Loucy (cell line): ENCODE measurements around the gene CIB2.
A peak's percentile ranks its signal among the peaks of the same experiment; 100 is the strongest.

Experiments
- H2AFZ ChIP-seq: fragments of 200-600 bp; sonication (generic); 2 replicates; pipeline ENCODE4 v1.6.0; 2016; ENCODE audit warnings: antibody characterized with exemption, mild to moderate bottlenecking, low read length, moderate library complexity
- H3F3A ChIP-seq: fragments of 200-600 bp; 2 replicates; pipeline ENCODE4 v1.6.0; 2016; ENCODE audit warnings: antibody characterized with exemption, low read depth, mild to moderate bottlenecking
- H3K27me3 ChIP-seq: fragments of 200-600 bp; sonication (generic); 2 replicates; pipeline ENCODE4 v1.6.1; 2014; ENCODE audit warnings: low read length, mild to moderate bottlenecking; ENCODE audit not compliant: insufficient read depth, poor library complexity, severe bottlenecking
- H3K36me3 ChIP-seq: fragments of 200-600 bp; sonication (generic); 2 replicates; pipeline ENCODE4 v1.6.1; 2016; ENCODE audit warnings: low read length; ENCODE audit not compliant: insufficient read depth
- H3K4me1 ChIP-seq: fragments of 200-600 bp; sonication (generic); 2 replicates; pipeline ENCODE4 v1.5.1; 2014; ENCODE audit warnings: low read length, mild to moderate bottlenecking; ENCODE audit not compliant: insufficient read depth, poor library complexity, severe bottlenecking
- H3K4me2 ChIP-seq: fragments of 200-600 bp; sonication (generic); 2 replicates; pipeline ENCODE4 v1.6.0; 2014; ENCODE audit warnings: antibody characterized with exemption, low read length, low read depth, mild to moderate bottlenecking; ENCODE audit not compliant: poor library complexity, severe bottlenecking
- H3K4me3 ChIP-seq: fragments of 200-600 bp; sonication (generic); 2 replicates; pipeline ENCODE4 v1.5.1; 2014; ENCODE audit warnings: low read length, mild to moderate bottlenecking, mixed read lengths; ENCODE audit not compliant: poor library complexity, severe bottlenecking
- H3K79me2 ChIP-seq: fragments of 200-600 bp; sonication (generic); 2 replicates; pipeline ENCODE4 v1.6.1; 2014; ENCODE audit warnings: low read length; ENCODE audit not compliant: insufficient read depth
- H3K9ac ChIP-seq: fragments of 200-600 bp; sonication (generic); 2 replicates; pipeline ENCODE4 v1.6.0; 2014; ENCODE audit warnings: mild to moderate bottlenecking, low read depth, low read length, moderate library complexity; ENCODE audit not compliant: poor library complexity, severe bottlenecking
- H3K9me2 ChIP-seq: fragments of 200-600 bp; sonication (generic); replicated peaks from 2 replicates; pipeline ENCODE4 v1.6.1; 2016; ENCODE audit warnings: low read depth, low read length, mixed read lengths
- H3K9me3 ChIP-seq: fragments of 200-600 bp; sonication (generic); 2 replicates; pipeline ENCODE4 v1.6.1; 2014; ENCODE audit warnings: mild to moderate bottlenecking, antibody characterized with exemption, low read length, low read depth; ENCODE audit not compliant: insufficient read depth
- H4K20me1 ChIP-seq: fragments of 200-600 bp; sonication (generic); 2 replicates; pipeline ENCODE4 v1.6.0; 2014; ENCODE audit warnings: antibody characterized with exemption, low read length, mild to moderate bottlenecking; ENCODE audit not compliant: insufficient read depth, poor library complexity, severe bottlenecking
- CTCF ChIP-seq: fragments of 200-600 bp; sonication (generic); conservative IDR thresholded peaks from 2 replicates; pipeline ENCODE4 v1.5.1; 2014; ENCODE audit warnings: mild to moderate bottlenecking, antibody characterized with exemption, low read length
- EZH2phosphoT487 ChIP-seq: fragments of 200-600 bp; IDR thresholded peaks from 2 replicates; pipeline ENCODE4 v1.6.1; 2018; ENCODE audit warnings: antibody characterized with exemption, mild to moderate bottlenecking, moderate library complexity, borderline replicate concordance

The CIB2 gene

GRCh38 chr15:78056714-78057269, 74.5 kb downstream of the CIB2 start:
- Histone ChIP-seq H3K9ac (peak overlapping the region; percentile 57), H3K4me1 (peaks cover 83% of the 10 kb centered on the region), H3K27me3 (no peaks in the 10 kb centered on the region), H3K9me2 (no peaks in the 10 kb centered on the region), H2AFZ (no peak overlapping the region), H3K79me2 (peaks cover 98% of the 10 kb centered on the region), H3K9me3 (no peaks in the 10 kb centered on the region), H3K4me3 (peak overlapping the region; percentile 1), H4K20me1 (peaks cover 19% of the 10 kb centered on the region), H3K4me2 (peak overlapping the region; percentile 58), H3K36me3 (peaks cover 21% of the 10 kb centered on the region; the same call in 1 of the 2 replicates), H3F3A (peaks cover 7% of the 10 kb centered on the region)
- TF ChIP-seq EZH2phosphoT487 (no peak), CTCF (no peak)

- peak overlapping the region; percentile 57 for H3K9ac ChIP-seq
- H3F3A ChIP-seq = peaks cover 14% of the 10 kb centered on the region
- peak overlapping the region; percentile 1 for H3K4me3 ChIP-seq
- H3K4me2 ChIP-seq = peak overlapping the region; percentile 58
- H3K4me1 ChIP-seq = peaks cover 90% of the 10 kb centered on the region
- peaks cover 95% of the 10 kb centered on the region for H3K79me2 ChIP-seq
- no peaks in the 10 kb centered on the region for H3K27me3 ChIP-seq
- no peaks in the 10 kb centered on the region for H3K9me3 ChIP-seq
- H4K20me1 ChIP-seq = peaks cover 18% of the 10 kb centered on the region
- no peak overlapping the region for H2AFZ ChIP-seq
- H3K36me3 ChIP-seq = peaks cover 25% of the 10 kb centered on the region; the same call in 1 of the 2 replicates
- no peaks in the 10 kb centered on the region for H3K9me2 ChIP-seq
- TF ChIP-seq CTCF (no peak), EZH2phosphoT487 (no peak)
These were observed 75.1 kb downstream of the CIB2 start for GRCh38 chr15:78055919-78056713.

GRCh38 chr15:78054966-78055365, 76.3 kb downstream of the CIB2 start:
- Histone ChIP-seq H2AFZ (no peak overlapping the region), H3K4me1 (peaks cover 96% of the 10 kb centered on the region), H3K4me2 (no peak overlapping the region), H4K20me1 (peaks cover 12% of the 10 kb centered on the region), H3K9ac (peak overlapping the region; percentile 57), H3K9me3 (no peaks in the 10 kb centered on the region), H3K27me3 (no peaks in the 10 kb centered on the region), H3K4me3 (no peak overlapping the region), H3K79me2 (peaks cover 83% of the 10 kb centered on the region), H3K9me2 (no peaks in the 10 kb centered on the region), H3F3A (peaks cover 24% of the 10 kb centered on the region), H3K36me3 (peaks cover 25% of the 10 kb centered on the region; the same call in 1 of the 2 replicates)
- TF ChIP-seq CTCF (no peak), EZH2phosphoT487 (no peak)
